Hindlimb muscle (tissue), 1 donor: ENCODE measurements around the gene INO80B. TPM values are rescaled to one million over a fixed set of nuclear protein-coding genes. Genes with fewer than 3 reads are reported as not detected.
"Not testable (repeated sequence)": the region's sequence is repeated elsewhere in the genome, so short reads cannot be mapped to it uniquely, and the experiment has no call there.

Experiments used
- DNase-seq: peaks from one replicate; pipeline ENCODE4 v3.0.0-alpha.2; 2013
- polyA plus RNA-seq: library from polyadenylated mRNA; unstranded; fragments of 120-200 nt; gene quantifications from one replicate; pipeline ENCODE4 v1.2.1, GENCODE V29; 2013; ENCODE audit not compliant: insufficient read length

The INO80B gene
- polyA plus RNA-seq: 23.7 TPM

GRCh38 chr2:74454654-74455511 lies at the start of gene INO80B:
INO80B (plus strand) TSS chr2:74455087; CDS start chr2:74455117, 30 bp downstream.
- DNase-seq: peak; percentile 97

- no peak for DNase-seq
Observed at GRCh38 chr2:74406035-74406434, 48.9 kb upstream of the INO80B start.

GRCh38 chr2:74407682-74408081 lies 47.2 kb upstream of the INO80B start:
- no peak for DNase-seq

GRCh38 chr2:74413001-74413698 lies 41.7 kb upstream of the INO80B start:
- peak; percentile 58 for DNase-seq

- DNase-seq: no peak
Observed at GRCh38 chr2:74414441-74414840, 40.4 kb upstream of the INO80B start.

- peak; percentile 63 for DNase-seq
Observed at GRCh38 chr2:74414881-74415761, 39.8 kb upstream of the INO80B start.

GRCh38 chr2:74415762-74416395 lies 39.0 kb upstream of the INO80B start:
- no peak for DNase-seq

GRCh38 chr2:74416778-74417177 lies 38.1 kb upstream of the INO80B start:
- DNase-seq: no peak

GRCh38 chr2:74417197-74417596 lies 37.7 kb upstream of the INO80B start:
- no peak for DNase-seq

GRCh38 chr2:74417763-74418162 lies 37.1 kb upstream of the INO80B start:
- no peak for DNase-seq

- no peak for DNase-seq
Observed at GRCh38 chr2:74418312-74418711, 36.6 kb upstream of the INO80B start.

GRCh38 chr2:74419345-74419744 lies 35.5 kb upstream of the INO80B start:
- DNase-seq: no peak

GRCh38 chr2:74420006-74420405 lies 34.9 kb upstream of the INO80B start:
- no peak for DNase-seq

GRCh38 chr2:74420443-74421103 lies 34.3 kb upstream of the INO80B start:
- DNase-seq: not testable (repeated sequence)

GRCh38 chr2:74421221-74421870 lies 33.5 kb upstream of the INO80B start, which contains the start of the genes C2orf81 and WDR54:
C2orf81 (minus strand) TSS chr2:74421619; CDS start chr2:74421560, 59 bp downstream.
WDR54 (plus strand) TSS chr2:74421730; CDS start chr2:74422154, 424 bp downstream.
- peak; percentile 87 for DNase-seq

GRCh38 chr2:74423231-74424095 lies 31.4 kb upstream of the INO80B start:
- no peak for DNase-seq

- DNase-seq: no peak
Observed at GRCh38 chr2:74424139-74424992, 30.5 kb upstream of the INO80B start.

GRCh38 chr2:74424995-74425406 lies 29.9 kb upstream of the INO80B start:
- DNase-seq: no peak

GRCh38 chr2:74425523-74425922 lies 29.4 kb upstream of the INO80B start:
- no peak for DNase-seq
